VCaP (cell line): Measurements from ENCODE around the gene PAPPA2.

ENCODE experiments used
- H3K27ac ChIP-seq: fragments of 450-650 bp; 2 replicates; pipeline ENCODE4 v1.5.1; 2017
- CTCF ChIP-seq: fragments of 450-650 bp; conservative IDR thresholded peaks from 2 replicates; pipeline ENCODE4 v1.5.1; 2017; ENCODE audit warnings: mild to moderate bottlenecking, moderate library complexity

The PAPPA2 gene

GRCh38 chr1:176471338-176472121, 8.6 kb downstream of the PAPPA2 start:
- TF ChIP-seq CTCF: no peak
- H3K27ac ChIP-seq: no peak overlapping the region

DNA sequence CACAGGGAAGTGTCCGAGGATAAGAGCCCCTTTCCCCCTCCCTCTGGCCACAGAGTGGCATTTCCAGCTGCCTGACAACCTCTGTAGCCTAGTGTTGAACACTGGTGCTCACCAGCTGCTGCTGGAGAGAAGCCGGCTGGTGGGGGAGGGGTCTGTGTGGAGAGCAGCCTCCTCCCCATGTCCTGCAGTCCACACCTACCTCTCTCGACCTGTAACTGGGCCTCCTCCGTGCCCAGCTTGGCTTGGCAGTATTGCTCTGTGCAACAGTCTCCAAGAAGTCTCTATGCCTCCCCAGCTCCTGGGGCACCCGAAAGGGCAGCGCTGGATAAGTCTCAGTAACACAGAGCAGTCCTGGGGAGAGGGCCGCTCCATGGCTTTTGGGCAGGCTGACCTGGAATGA, 17.0 kb downstream of the PAPPA2 start:
- H3K27ac ChIP-seq: no peak overlapping the region
- TF ChIP-seq CTCF: no peak

GRCh38 chr1:176480750-176481149, 17.8 kb downstream of the PAPPA2 start:
- no peak overlapping the region for H3K27ac ChIP-seq
- TF ChIP-seq CTCF: no peak

DNA sequence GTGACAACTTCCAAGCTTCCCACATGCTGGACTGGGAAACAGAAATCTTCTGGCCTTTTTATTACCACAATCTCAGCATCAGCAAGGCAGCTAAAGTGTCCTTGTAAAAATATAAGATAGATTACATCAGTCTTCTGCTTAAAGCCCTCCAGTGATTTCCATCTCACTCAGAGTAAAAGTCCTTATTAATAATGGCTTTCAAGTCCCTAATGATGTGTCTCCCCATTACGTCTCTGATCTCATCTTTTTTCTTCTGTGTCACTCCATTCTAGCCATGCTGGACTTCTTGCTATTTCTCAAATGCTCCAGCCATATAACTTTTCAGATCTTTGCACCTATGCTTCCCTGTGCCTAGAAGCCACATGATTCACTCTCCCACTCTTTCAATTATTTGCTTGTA, 22.1 kb downstream of the PAPPA2 start:
- no peak overlapping the region for H3K27ac ChIP-seq
- TF ChIP-seq CTCF: no peak

DNA sequence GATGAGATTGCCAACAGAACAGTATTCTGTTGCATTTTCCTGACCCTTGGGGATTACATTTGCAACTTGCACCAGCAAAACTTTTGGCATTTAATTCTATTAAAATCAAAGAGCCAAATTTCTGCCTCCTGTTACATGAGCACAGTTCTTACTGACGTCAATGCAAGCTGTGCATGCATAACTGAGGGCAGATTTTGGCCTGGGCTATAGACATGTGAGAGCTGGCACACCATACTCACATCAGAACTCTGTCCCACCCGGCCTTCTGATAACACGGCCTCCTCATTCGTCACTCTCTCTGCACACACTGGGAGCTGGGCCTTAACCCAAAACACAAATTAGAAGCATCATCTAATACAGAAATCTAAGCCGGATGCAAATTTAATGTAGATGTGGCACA, 31.5 kb downstream of the PAPPA2 start:
- TF ChIP-seq CTCF: no peak
- H3K27ac ChIP-seq: no peak overlapping the region

- H3K27ac ChIP-seq: peak overlapping the region; percentile 1; the same call in 1 of the 2 replicates
- TF ChIP-seq CTCF: no peak
Measured at GRCh38 chr1:176499671-176500070, 36.7 kb downstream of the PAPPA2 start.

GRCh38 chr1:176501599-176501998, 38.6 kb downstream of the PAPPA2 start:
- no peak overlapping the region for H3K27ac ChIP-seq
- no peak for TF ChIP-seq CTCF
